ENCODE measurements around the gene CA9.

CA9 gene

GRCh38 chr9:35682051-35682450, 8.3 kb downstream of the CA9 start:
- Histone ChIP-seq H3K9ac (ENCODE audit: low read depth, low read length, poor library complexity, severe bottlenecking) (no peak overlapping the region), H3K36me3 (ENCODE audit: insufficient read depth, low read length) (no peaks in the 10 kb centered on the region), H3K27me3 (ENCODE audit: insufficient read depth, low read length, poor library complexity, severe bottlenecking) (no peaks in the 10 kb centered on the region), H3K4me3 (ENCODE audit: low read length, poor library complexity, severe bottlenecking) (no peak overlapping the region), H3K79me2 (ENCODE audit: insufficient read depth, low read length) (no peaks in the 10 kb centered on the region), H4K20me1 (ENCODE audit: insufficient read depth, low read length, poor library complexity, severe bottlenecking) (no peaks in the 10 kb centered on the region), H3F3A (ENCODE audit: low read depth) (no peaks in the 10 kb centered on the region), H3K4me2 (ENCODE audit: low read depth, low read length, poor library complexity, severe bottlenecking) (no peak overlapping the region), H3K9me3 (ENCODE audit: insufficient read depth, low read depth, low read length) (no peaks in the 10 kb centered on the region), H3K4me1 (ENCODE audit: insufficient read depth, low read length, poor library complexity, severe bottlenecking) (no peaks in the 10 kb centered on the region), H2AFZ (ENCODE audit: low read length) (no peak overlapping the region), H3K9me2 (replicated peaks; ENCODE audit: low read depth, low read length) (no peaks in the 10 kb centered on the region)
- no peak for TF ChIP-seq CTCF (conservative IDR thresholded peaks at IDR 0.05; ENCODE audit: low read length)
- TF ChIP-seq EZH2phosphoT487 (IDR thresholded peaks at IDR 0.05; ENCODE audit: borderline replicate concordance) = no peak

GRCh38 chr9:35682520-35683315, 9.0 kb downstream of the CA9 start:
- H3K36me3 ChIP-seq (ENCODE audit: insufficient read depth, low read length) = no peaks in the 10 kb centered on the region
- H2AFZ ChIP-seq (ENCODE audit: low read length) = no peak overlapping the region
- no peaks in the 10 kb centered on the region for H3F3A ChIP-seq (ENCODE audit: low read depth)
- no peak for TF ChIP-seq CTCF (conservative IDR thresholded peaks at IDR 0.05; ENCODE audit: low read length)
- no peak for TF ChIP-seq EZH2phosphoT487 (IDR thresholded peaks at IDR 0.05; ENCODE audit: borderline replicate concordance)
- no peak overlapping the region for H3K9ac ChIP-seq (ENCODE audit: low read depth, low read length, poor library complexity, severe bottlenecking)
- H3K4me3 ChIP-seq (ENCODE audit: low read length, poor library complexity, severe bottlenecking) = no peak overlapping the region
- no peaks in the 10 kb centered on the region for H3K9me3 ChIP-seq (ENCODE audit: insufficient read depth, low read depth, low read length)
- no peaks in the 10 kb centered on the region for H3K27me3 ChIP-seq (ENCODE audit: insufficient read depth, low read length, poor library complexity, severe bottlenecking)
- H3K79me2 ChIP-seq (ENCODE audit: insufficient read depth, low read length) = no peaks in the 10 kb centered on the region
- no peaks in the 10 kb centered on the region for H4K20me1 ChIP-seq (ENCODE audit: insufficient read depth, low read length, poor library complexity, severe bottlenecking)
- H3K4me2 ChIP-seq (ENCODE audit: low read depth, low read length, poor library complexity, severe bottlenecking) = no peak overlapping the region
- H3K4me1 ChIP-seq (ENCODE audit: insufficient read depth, low read length, poor library complexity, severe bottlenecking) = no peaks in the 10 kb centered on the region
- H3K9me2 ChIP-seq (replicated peaks; ENCODE audit: low read depth, low read length) = no peaks in the 10 kb centered on the region

- Histone ChIP-seq H3K36me3 (ENCODE audit: insufficient read depth, low read length) (no peaks in the 10 kb centered on the region), H3K79me2 (ENCODE audit: insufficient read depth, low read length) (no peaks in the 10 kb centered on the region), H3K4me3 (ENCODE audit: low read length, poor library complexity, severe bottlenecking) (no peak overlapping the region), H3K27me3 (ENCODE audit: insufficient read depth, low read length, poor library complexity, severe bottlenecking) (no peaks in the 10 kb centered on the region), H3K9ac (ENCODE audit: low read depth, low read length, poor library complexity, severe bottlenecking) (no peak overlapping the region), H2AFZ (ENCODE audit: low read length) (no peak overlapping the region), H3F3A (ENCODE audit: low read depth) (no peaks in the 10 kb centered on the region), H3K9me2 (replicated peaks; ENCODE audit: low read depth, low read length) (no peaks in the 10 kb centered on the region), H3K9me3 (ENCODE audit: insufficient read depth, low read depth, low read length) (no peaks in the 10 kb centered on the region), H3K4me2 (ENCODE audit: low read depth, low read length, poor library complexity, severe bottlenecking) (no peak overlapping the region), H4K20me1 (ENCODE audit: insufficient read depth, low read length, poor library complexity, severe bottlenecking) (no peaks in the 10 kb centered on the region), H3K4me1 (ENCODE audit: insufficient read depth, low read length, poor library complexity, severe bottlenecking) (no peaks in the 10 kb centered on the region)
- TF ChIP-seq CTCF (conservative IDR thresholded peaks at IDR 0.05; ENCODE audit: low read length) = no peak
- no peak for TF ChIP-seq EZH2phosphoT487 (IDR thresholded peaks at IDR 0.05; ENCODE audit: borderline replicate concordance)
Measured at GRCh38 chr9:35683323-35683722, 9.6 kb downstream of the CA9 start.
